Common myeloid progenitor, CD34-positive (primary cell): ENCODE measurements around the gene HUS1.
"Not testable (repeated sequence)": the region's sequence is repeated elsewhere in the genome, so short reads cannot be mapped to it uniquely, and the experiment has no call there.

Experiments used
- CTCF ChIA-PET: fragments of 350-600 bp; sonication (Branson Sonifier 250); formaldehyde crosslinking; loops from one replicate; lab custom pipeline; 2021; ENCODE audit warnings: antibody characterized with exemption; lab: Charles Lee
- POLR2A ChIA-PET: fragments of 350-600 bp; sonication (Branson Sonifier 250); formaldehyde crosslinking; loops from one replicate; lab custom pipeline; 2021; ENCODE audit warnings: antibody characterized with exemption; lab: Charles Lee
- DNase-seq, 3 donors: peaks; one replicate each; pipeline versions ENCODE4 v3.0.0 to v3.0.0-alpha.2; 2013
- H3K27ac ChIP-seq, 2 experiments: 1 replicate in 1 of 2; 2 replicates in 1 of 2; pipeline ENCODE4 v1.7.0; 2013; ENCODE audit warnings: inconsistent platforms in 2 of 2, low read length in 2 of 2, mild to moderate bottlenecking in 2 of 2, low read depth in 1 of 2, moderate library complexity in 1 of 2; ENCODE audit not compliant: severe bottlenecking in 2 of 2, insufficient read depth in 1 of 2, poor library complexity in 1 of 2
- H3K27me3 ChIP-seq, 5 experiments: replicated peaks in 2 of 5; 1 replicate in 3 of 5; 2 replicates in 2 of 5; pipeline versions ENCODE4 v1.6.1 to v1.7.0; 2013; ENCODE audit warnings: low read length in 4 of 5, mild to moderate bottlenecking in 2 of 5, moderate library complexity in 2 of 5, inconsistent platforms in 1 of 5; ENCODE audit not compliant: insufficient read depth in 5 of 5, control insufficient read depth in 4 of 5
- H3K36me3 ChIP-seq, 4 experiments: 1 replicate in 2 of 4; 2 replicates in 2 of 4; pipeline versions ENCODE4 v1.6.1 to v1.7.0; 2013; ENCODE audit warnings: low read length in 3 of 4, control low read depth in 1 of 4, mild to moderate bottlenecking in 1 of 4; ENCODE audit not compliant: control insufficient read depth in 4 of 4, insufficient read depth in 4 of 4
- H3K4me1 ChIP-seq, 4 experiments: 1 replicate in 3 of 4; 2 replicates in 1 of 4; pipeline versions ENCODE4 v1.6.1 to v1.7.1; 2013; ENCODE audit warnings: low read length in 3 of 4, mild to moderate bottlenecking in 3 of 4, control low read depth in 1 of 4, inconsistent platforms in 1 of 4, moderate library complexity in 1 of 4; ENCODE audit not compliant: control insufficient read depth in 4 of 4, insufficient read depth in 4 of 4; ENCODE audit errors: control extremely low read depth in 1 of 4
- H3K4me3 ChIP-seq, 7 experiments: 1 replicate in 4 of 7; 2 replicates in 3 of 7; pipeline versions ENCODE4 v1.5.1 to v1.7.0; 2013; ENCODE audit warnings: mild to moderate bottlenecking in 7 of 7, low read length in 6 of 7, moderate library complexity in 6 of 7, inconsistent platforms in 2 of 7, low read depth in 2 of 7, control low read depth in 1 of 7; ENCODE audit not compliant: insufficient read depth in 4 of 7, control insufficient read depth in 1 of 7; ENCODE audit errors: extremely low read depth in 1 of 7
- H3K9me3 ChIP-seq, 5 experiments: 1 replicate in 4 of 5; 2 replicates in 1 of 5; pipeline versions ENCODE4 v1.6.1 to v1.7.1; 2013; ENCODE audit warnings: low read length in 4 of 5, mild to moderate bottlenecking in 2 of 5, inconsistent platforms in 1 of 5, low read depth in 1 of 5, moderate library complexity in 1 of 5; ENCODE audit not compliant: control insufficient read depth in 4 of 5, insufficient read depth in 2 of 5; ENCODE audit errors: control extremely low read depth in 1 of 5
- WGBS: methylation state at CpG from one replicate; pipeline ENCODE4 v1.1.5; 2013; ENCODE audit not compliant: insufficient coverage; 5-methylcytosine and 5-hydroxymethylcytosine counted together

Gene HUS1

DNA sequence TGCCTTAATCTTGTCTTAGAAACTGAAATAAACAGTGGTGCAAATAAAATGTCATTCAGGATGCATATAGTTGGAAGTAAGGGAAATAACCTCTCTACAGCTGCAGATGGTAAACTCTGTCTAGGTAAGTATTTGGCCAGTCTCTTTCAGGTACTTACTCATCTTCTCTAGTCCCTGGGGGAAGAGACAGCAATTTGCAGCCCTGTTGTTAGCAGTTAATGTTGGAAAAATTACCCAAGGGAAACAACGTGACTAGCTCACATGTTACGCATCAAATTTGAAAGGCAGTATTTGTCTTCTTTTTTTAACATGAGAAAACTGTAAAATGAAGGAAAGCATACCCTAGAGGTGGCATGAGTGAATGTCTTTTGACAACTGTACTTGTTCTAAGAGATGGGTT lies 3.2 kb upstream of the HUS1 start:
- DNase-seq: no peak
- no peak overlapping the region for H3K4me3 ChIP-seq
- ChIA-PET POLR2A (no interaction called here), CTCF (interaction anchor here (1.0 to 2.8 kb wide), 5 partner anchors 9 to 128 kb away, joined by 3 to 17 read pairs (median 3); no protein-coding TSS in a partner anchor)
- peaks cover 4 to 16% (median 12%) of the 10 kb centered on the region in 4 experiments for H3K4me1 ChIP-seq
- 89% methylated on average over 2 of the region's 2 CpGs for WGBS
- H3K27ac ChIP-seq: no peak overlapping the region
- H3K27me3 ChIP-seq: no peaks in the 10 kb centered on the region
- no peaks in the 10 kb centered on the region for H3K9me3 ChIP-seq
- peaks cover 0 to 7% (median 6%) of the 10 kb centered on the region in 4 experiments for H3K36me3 ChIP-seq

- H3K27me3 ChIP-seq, POLR2A ChIA-PET, DNase-seq, H3K4me3 ChIP-seq, H3K9me3 ChIP-seq, H3K27ac ChIP-seq: not testable (repeated sequence)
- CTCF ChIA-PET: interaction anchor here (1.5 kb wide), 1 partner anchor 11 kb away, joined by 3 read pairs; no protein-coding TSS in a partner anchor
- no CpG with 5 or more reads among the region's 5 CpGs for WGBS
- Histone ChIP-seq H3K4me1 (peaks cover 4 to 16% (median 12%) of the 10 kb centered on the region in 4 experiments), H3K36me3 (peaks cover 9 to 24% (median 18%) of the 10 kb centered on the region in 4 experiments)
Measured at GRCh38 chr7:47980648-47981047, 1.2 kb upstream of the HUS1 start.

DNA sequence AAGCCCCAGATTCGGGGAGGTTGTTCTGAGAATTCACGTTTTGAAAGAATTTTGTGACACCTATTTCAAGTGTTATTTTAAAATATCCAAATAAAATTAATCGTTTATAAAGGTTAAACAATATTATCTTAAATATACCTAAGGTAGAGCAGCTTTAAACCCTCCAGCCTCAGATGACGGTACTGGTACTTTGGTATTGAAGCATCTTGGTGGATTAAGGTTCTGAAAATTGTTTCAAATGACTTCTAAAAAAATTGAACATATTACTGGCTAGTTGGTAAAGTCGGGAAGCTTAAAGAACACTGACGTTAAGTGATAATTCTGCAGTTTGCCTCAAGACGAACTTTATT lies 392 bp upstream of the HUS1 start:
- H3K9me3 ChIP-seq: no peaks in the 10 kb centered on the region

DNA sequence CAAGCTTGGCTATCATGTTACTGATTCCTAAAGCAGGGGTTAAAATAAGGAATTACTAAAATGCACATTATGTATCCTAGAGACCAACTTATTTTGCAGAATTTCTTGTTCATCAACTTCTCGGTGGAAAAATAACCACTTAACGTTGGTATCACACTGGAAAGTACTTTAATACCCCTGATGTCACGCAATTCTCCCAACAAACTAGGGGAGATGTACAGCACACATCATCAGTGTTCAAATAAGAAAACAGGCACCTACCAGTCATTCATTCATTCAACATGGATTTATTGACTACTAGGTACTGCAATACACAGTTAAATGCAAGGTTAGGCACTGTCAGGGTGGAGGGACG lies 648 bp downstream of the HUS1 start:
- Histone ChIP-seq H3K4me1 (peaks cover 4 to 16% (median 12%) of the 10 kb centered on the region in 4 experiments), H3K36me3 (peaks cover 9 to 41% (median 33%) of the 10 kb centered on the region in 4 experiments), H3K27me3 (no peaks in the 10 kb centered on the region), H3K4me3 (peak overlapping the region in 6 of 7 experiments; percentile 75 to 91 (median 84)), H3K9me3 (no peaks in the 10 kb centered on the region), H3K27ac (peak overlapping the region in 1 of 2 experiments; percentile 76)
- ChIA-PET POLR2A (no interaction called here), CTCF (interaction anchor here (0.9 to 1.8 kb wide), 5 partner anchors 9 to 130 kb away, joined by 3 to 12 read pairs (median 5); no protein-coding TSS in a partner anchor)
- 17% methylated on average over 4 of the region's 4 CpGs for WGBS
- no peak for DNase-seq

More for the DNA sequence above, 392 bp upstream of the HUS1 start:
- POLR2A ChIA-PET: no interaction called here
- H3K27ac ChIP-seq: peak overlapping the region in 1 of 2 experiments; percentile 76
- peaks cover 4 to 16% (median 12%) of the 10 kb centered on the region in 4 experiments for H3K4me1 ChIP-seq
- H3K4me3 ChIP-seq: peak overlapping the region; percentile 19 to 91 (median 80)
- H3K27me3 ChIP-seq: no peaks in the 10 kb centered on the region
- peaks cover 9 to 30% (median 22%) of the 10 kb centered on the region in 4 experiments for H3K36me3 ChIP-seq
- CTCF ChIA-PET: interaction anchor here (1.0 to 1.5 kb wide), 2 partner anchors 9 to 12 kb away, joined by 3 to 4 read pairs; no protein-coding TSS in a partner anchor
- peak in 1 of 3 donors; percentile 16 for DNase-seq
- WGBS: no CpG with 5 or more reads among the region's 7 CpGs

GRCh38 chr7:47973739-47974138 lies 5.7 kb downstream of the HUS1 start:
- Histone ChIP-seq H3K4me1 (peaks cover 15 to 32% (median 22%) of the 10 kb centered on the region in 4 experiments), H3K27ac (no peak overlapping the region), H3K4me3 (no peak overlapping the region), H3K27me3 (no peaks in the 10 kb centered on the region), H3K9me3 (no peaks in the 10 kb centered on the region), H3K36me3 (peaks cover 11 to 65% (median 46%) of the 10 kb centered on the region in 4 experiments)
- POLR2A ChIA-PET: no interaction called here
- DNase-seq: no peak
- 100% methylated on average over 1 of the region's 1 CpG for WGBS
- CTCF ChIA-PET: interaction anchor here (1.0 to 1.3 kb wide), 2 partner anchors 14 to 29 kb away, joined by 4 read pairs; no protein-coding TSS in a partner anchor

DNA sequence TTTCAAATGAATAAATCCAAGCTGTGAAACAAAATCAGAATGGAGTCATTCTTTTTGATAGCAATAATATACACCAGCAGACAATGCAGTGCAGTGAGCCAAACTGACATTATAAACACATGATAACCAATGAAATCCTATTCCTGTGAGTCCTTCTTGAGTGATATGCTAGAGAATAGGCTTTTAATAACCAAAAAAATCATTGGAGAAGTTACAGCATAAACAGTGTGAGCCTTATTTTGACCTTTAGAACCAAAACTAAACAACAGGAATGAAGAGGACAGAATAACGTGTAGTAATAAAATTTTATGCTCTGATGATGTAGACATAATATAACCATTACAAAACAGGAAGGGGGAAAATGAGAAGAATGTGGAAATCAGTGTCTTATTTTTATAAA lies 8.7 kb downstream of the HUS1 start:
- CTCF ChIA-PET: interaction anchor here (0.9 to 1.5 kb wide), 3 partner anchors 13 to 140 kb away, joined by 3 to 4 read pairs (median 3); no protein-coding TSS in a partner anchor
- Histone ChIP-seq H3K9me3 (no peaks in the 10 kb centered on the region), H3K4me3 (peak overlapping the region in 1 of 7 experiments; percentile 28), H3K36me3 (peaks cover 24 to 71% (median 49%) of the 10 kb centered on the region in 4 experiments), H3K27ac (peak overlapping the region in 1 of 2 experiments; percentile 23), H3K27me3 (no peaks in the 10 kb centered on the region), H3K4me1 (peaks cover 8 to 24% (median 17%) of the 10 kb centered on the region in 4 experiments)
- DNase-seq: no peak
- no CpG with 5 or more reads among the region's 1 CpG for WGBS
- POLR2A ChIA-PET: no interaction called here
